Activated T-helper 17 cell treated with anti-CD3 and anti-CD28 coated beads, Interleukin-2, amount 50 U/mL, for 72 hours (primary cell): ENCODE results near the gene TAPT1. TPM values are rescaled to one million over a fixed set of nuclear protein-coding genes. Genes with fewer than 3 reads are reported as not detected.
"Not testable (repeated sequence)": the region's sequence is repeated elsewhere in the genome, so short reads cannot be mapped to it uniquely, and the experiment has no call there.

ENCODE experiments used
- ATAC-seq: fragments of 150-1000 bp; cut with Tn5 transposase; replicated peaks from 2 replicates; pipeline ENCODE4 v1.10.0; 2021; ENCODE audit warnings: mild to moderate bottlenecking, moderate library complexity
- H3K27ac Mint-ChIP-seq: one replicate; pipeline ENCODE4 v1.8.0; 2022; ENCODE audit warnings: mixed read lengths
- H3K27me3 Mint-ChIP-seq: one replicate; pipeline ENCODE4 v1.8.0; 2022; ENCODE audit warnings: mixed read lengths
- H3K36me3 Mint-ChIP-seq: one replicate; pipeline ENCODE4 v1.8.0; 2022; ENCODE audit warnings: low read depth, mild to moderate bottlenecking, mixed read lengths
- H3K4me1 Mint-ChIP-seq: one replicate; pipeline ENCODE4 v1.8.0; 2022; ENCODE audit warnings: mixed read lengths
- H3K4me3 Mint-ChIP-seq: one replicate; pipeline ENCODE4 v1.8.0; 2022; ENCODE audit warnings: mild to moderate bottlenecking, mixed read lengths
- H3K9me3 Mint-ChIP-seq: one replicate; pipeline ENCODE4 v1.8.0; 2022; ENCODE audit warnings: mixed read lengths
- total RNA-seq, 2 donors: library from RNA; stranded (reverse); gene quantifications; one replicate each; pipeline ENCODE4 v1.2.3, GENCODE V29; 2022

The TAPT1 gene
- 10 to 100 TPM; 27.4 to 31.0 TPM for total RNA-seq

DNA sequence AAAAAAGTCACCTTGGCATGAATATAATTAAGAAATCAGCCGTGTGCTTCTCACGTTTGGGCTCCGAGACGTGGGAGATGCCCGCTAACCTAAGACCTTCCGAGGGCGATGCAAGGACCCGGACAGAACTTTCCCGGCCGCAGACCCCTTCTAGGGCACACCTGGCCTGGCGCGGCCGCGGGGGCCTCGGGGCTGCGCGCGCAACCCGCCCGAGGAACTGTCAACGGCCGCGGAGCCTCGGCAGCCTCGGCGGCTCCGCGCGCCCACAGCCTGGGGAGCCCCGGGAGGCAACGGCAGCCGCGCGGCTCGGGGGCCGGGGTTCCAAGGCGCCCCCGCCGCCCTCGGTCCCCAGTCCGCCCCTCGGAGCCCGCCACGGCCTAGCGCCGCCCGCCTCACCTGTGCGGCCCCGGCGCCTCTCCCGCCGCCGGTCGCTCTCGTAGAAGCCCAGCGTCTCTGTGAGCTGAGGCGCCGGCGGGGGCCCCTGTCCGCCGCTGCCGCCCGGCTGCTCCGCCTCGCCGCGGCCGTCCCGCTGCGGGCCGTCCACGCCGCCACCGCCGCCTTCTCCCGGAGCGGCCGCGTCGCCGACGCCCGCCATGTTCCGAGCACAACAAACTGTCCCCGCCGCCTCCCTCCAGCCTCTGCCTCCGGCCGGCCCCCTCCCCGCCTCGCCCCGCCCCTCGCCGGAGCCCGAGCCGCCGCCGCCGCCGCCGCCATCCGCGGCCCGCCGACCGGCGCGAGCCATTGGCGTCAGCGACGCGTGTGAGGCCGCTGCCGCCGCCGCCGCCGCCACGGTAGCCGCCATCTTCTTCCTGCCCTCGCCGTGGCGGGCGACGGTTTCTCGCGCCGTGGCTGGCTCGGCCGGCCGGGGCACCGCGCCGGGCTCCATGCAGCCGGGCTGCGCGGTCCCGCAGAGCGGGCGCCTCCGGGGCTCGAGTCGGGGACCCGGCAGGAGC lies at the start of gene TAPT1:
TAPT1 (minus strand) TSS at position 609 of the 953 bp plus-strand sequence; CDS start at position 595, 14 bp downstream.
- Mint-ChIP-seq H3K9me3 (no peaks in the 10 kb centered on the region), H3K27me3 (no peaks in the 10 kb centered on the region), H3K4me1 (peaks cover 22% of the 10 kb centered on the region), H3K4me3 (peak within 1 kb of the TSS; percentile 86), H3K36me3 (peaks cover 17% of the 10 kb centered on the region), H3K27ac (peak within 1 kb of the TSS; percentile 89)
- peak; percentile 86 for ATAC-seq

- no peaks in the 10 kb centered on the region for H3K36me3 Mint-ChIP-seq
- no peak overlapping the region for H3K4me3 Mint-ChIP-seq
- H3K4me1 Mint-ChIP-seq: peaks cover 4% of the 10 kb centered on the region
- H3K27ac Mint-ChIP-seq: no peak overlapping the region
- no peak for ATAC-seq
- peaks cover 5% of the 10 kb centered on the region for H3K9me3 Mint-ChIP-seq
- H3K27me3 Mint-ChIP-seq: peaks cover 5% of the 10 kb centered on the region
Observed at GRCh38 chr4:16271411-16271810, 45.1 kb upstream of the TAPT1 start.

GRCh38 chr4:16270454-16271328 lies 44.4 kb upstream of the TAPT1 start:
- H3K4me3 Mint-ChIP-seq: no peak overlapping the region
- H3K9me3 Mint-ChIP-seq: no peaks in the 10 kb centered on the region
- ATAC-seq: no peak
- H3K27ac Mint-ChIP-seq: no peak overlapping the region
- no peaks in the 10 kb centered on the region for H3K36me3 Mint-ChIP-seq
- peaks cover 4% of the 10 kb centered on the region for H3K4me1 Mint-ChIP-seq
- H3K27me3 Mint-ChIP-seq: no peaks in the 10 kb centered on the region

- H3K27ac Mint-ChIP-seq, H3K9me3 Mint-ChIP-seq, H3K4me1 Mint-ChIP-seq, H3K4me3 Mint-ChIP-seq, H3K36me3 Mint-ChIP-seq, H3K27me3 Mint-ChIP-seq, ATAC-seq: not testable (repeated sequence)
Observed at GRCh38 chr4:16269742-16270453, 43.6 kb upstream of the TAPT1 start.

DNA sequence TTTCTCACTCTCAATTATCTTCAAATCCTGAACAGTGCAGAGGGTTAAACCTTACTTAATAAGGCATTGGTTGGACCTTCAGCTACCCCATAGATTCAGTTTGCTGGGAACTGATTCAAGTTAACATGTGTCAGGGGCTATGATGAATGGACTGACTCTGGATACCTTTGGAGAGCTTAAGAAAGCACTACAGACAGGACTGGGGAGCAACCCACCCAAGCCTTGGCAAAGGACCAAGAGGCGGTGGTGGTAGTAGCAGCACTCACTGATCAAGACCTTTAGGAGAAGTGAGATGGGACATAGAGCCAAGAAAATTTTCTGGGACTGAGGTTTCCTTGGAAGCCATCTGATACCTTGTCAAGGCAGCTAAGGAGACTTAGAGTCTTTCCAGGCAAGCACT lies 43.0 kb upstream of the TAPT1 start:
- no peak for ATAC-seq
- Mint-ChIP-seq H3K4me1 (peaks cover 4% of the 10 kb centered on the region), H3K36me3 (no peaks in the 10 kb centered on the region), H3K27ac (no peak overlapping the region), H3K27me3 (no peaks in the 10 kb centered on the region), H3K9me3 (no peaks in the 10 kb centered on the region), H3K4me3 (no peak overlapping the region)

GRCh38 chr4:16268290-16268689 lies 42.0 kb upstream of the TAPT1 start:
- H3K36me3 Mint-ChIP-seq: no peaks in the 10 kb centered on the region
- ATAC-seq: no peak
- H3K27me3 Mint-ChIP-seq: no peaks in the 10 kb centered on the region
- H3K4me3 Mint-ChIP-seq: no peak overlapping the region
- no peak overlapping the region for H3K27ac Mint-ChIP-seq
- no peaks in the 10 kb centered on the region for H3K9me3 Mint-ChIP-seq
- H3K4me1 Mint-ChIP-seq: peaks cover 4% of the 10 kb centered on the region

GRCh38 chr4:16267639-16268038 lies 41.4 kb upstream of the TAPT1 start:
- H3K36me3 Mint-ChIP-seq: no peaks in the 10 kb centered on the region
- ATAC-seq: no peak
- no peaks in the 10 kb centered on the region for H3K9me3 Mint-ChIP-seq
- no peak overlapping the region for H3K27ac Mint-ChIP-seq
- no peaks in the 10 kb centered on the region for H3K27me3 Mint-ChIP-seq
- H3K4me3 Mint-ChIP-seq: no peak overlapping the region
- H3K4me1 Mint-ChIP-seq: peaks cover 4% of the 10 kb centered on the region

DNA sequence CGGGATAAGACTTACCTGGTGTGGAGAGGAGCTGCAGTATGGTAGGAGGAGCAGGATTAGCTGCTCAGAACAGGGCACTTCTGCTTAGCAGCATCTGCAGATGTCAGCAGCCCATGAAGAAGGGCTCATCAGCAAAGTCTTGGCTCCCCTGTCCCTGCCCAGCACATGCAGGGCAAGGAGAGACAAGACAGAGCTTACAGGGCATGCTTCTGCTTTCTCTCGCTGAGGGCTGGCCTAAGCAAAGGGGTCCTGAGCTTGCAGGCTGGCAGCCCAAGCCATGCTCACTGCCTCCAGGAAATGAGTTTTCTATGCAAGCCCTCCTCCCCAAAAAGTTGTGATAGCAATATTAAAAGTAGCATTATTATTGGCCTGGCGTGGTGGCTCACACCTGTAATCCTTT lies 39.5 kb upstream of the TAPT1 start:
- no peak for ATAC-seq
- Mint-ChIP-seq H3K27me3 (no peaks in the 10 kb centered on the region), H3K36me3 (no peaks in the 10 kb centered on the region), H3K4me3 (no peak overlapping the region), H3K27ac (no peak overlapping the region), H3K9me3 (no peaks in the 10 kb centered on the region), H3K4me1 (peaks cover 5% of the 10 kb centered on the region)

- peaks cover 9% of the 10 kb centered on the region for H3K4me1 Mint-ChIP-seq
- no peaks in the 10 kb centered on the region for H3K27me3 Mint-ChIP-seq
- ATAC-seq: peak; percentile 51
Observed at GRCh38 chr4:16264798-16265197, 38.5 kb upstream of the TAPT1 start.

DNA sequence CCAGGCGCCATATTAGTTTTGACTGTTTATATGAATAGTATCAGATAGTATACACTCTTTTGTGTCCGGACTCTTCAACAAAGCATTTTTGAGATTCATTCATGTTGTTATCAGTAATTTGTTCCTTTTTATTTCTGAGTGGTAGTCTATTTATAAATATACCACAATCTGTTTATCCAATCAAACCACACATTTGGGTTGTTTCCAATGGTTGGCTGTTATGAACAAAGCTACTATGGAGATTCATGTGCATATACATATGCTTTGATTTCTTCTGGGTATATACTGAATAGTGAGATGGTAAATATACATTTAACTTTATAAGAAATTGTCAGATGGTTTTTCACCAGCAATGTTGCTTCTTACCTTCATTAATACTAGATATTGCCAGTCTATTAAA lies 36.8 kb upstream of the TAPT1 start:
- no peak overlapping the region for H3K4me3 Mint-ChIP-seq
- no peaks in the 10 kb centered on the region for H3K36me3 Mint-ChIP-seq
- H3K9me3 Mint-ChIP-seq: no peaks in the 10 kb centered on the region
- H3K27me3 Mint-ChIP-seq: no peaks in the 10 kb centered on the region
- H3K4me1 Mint-ChIP-seq: peaks cover 14% of the 10 kb centered on the region
- no peak for ATAC-seq
- no peak overlapping the region for H3K27ac Mint-ChIP-seq

More at GRCh38 chr4:16264798-16265197, 38.5 kb upstream of the TAPT1 start:
- no peaks in the 10 kb centered on the region for H3K9me3 Mint-ChIP-seq
- H3K27ac Mint-ChIP-seq: no peak overlapping the region
- H3K4me3 Mint-ChIP-seq: no peak overlapping the region
- no peaks in the 10 kb centered on the region for H3K36me3 Mint-ChIP-seq

DNA sequence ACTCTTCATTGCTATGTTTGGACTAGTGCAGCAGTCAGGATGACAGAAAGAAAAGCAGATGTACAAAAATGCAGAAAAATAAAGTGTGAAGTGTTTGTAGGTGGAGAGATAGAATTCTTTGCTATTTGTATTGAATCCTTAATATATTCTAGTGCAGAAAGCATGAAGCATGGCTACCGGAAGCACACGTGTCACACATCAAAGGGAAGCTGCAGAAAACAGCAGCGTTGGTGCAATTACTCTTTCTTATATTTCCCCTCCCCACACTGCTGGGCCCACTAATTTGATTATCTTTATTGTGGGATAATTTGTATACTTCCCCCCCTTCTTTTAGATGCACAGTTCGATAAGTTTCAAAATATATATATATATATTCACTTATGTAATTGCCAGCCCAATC lies 35.9 kb upstream of the TAPT1 start:
- H3K9me3 Mint-ChIP-seq: no peaks in the 10 kb centered on the region
- no peaks in the 10 kb centered on the region for H3K36me3 Mint-ChIP-seq
- H3K27ac Mint-ChIP-seq: no peak overlapping the region
- no peaks in the 10 kb centered on the region for H3K27me3 Mint-ChIP-seq
- H3K4me1 Mint-ChIP-seq: peaks cover 22% of the 10 kb centered on the region
- no peak overlapping the region for H3K4me3 Mint-ChIP-seq
- no peak for ATAC-seq

- no peak for ATAC-seq
- no peaks in the 10 kb centered on the region for H3K27me3 Mint-ChIP-seq
Observed at GRCh38 chr4:16261313-16261878, 35.1 kb upstream of the TAPT1 start.

DNA sequence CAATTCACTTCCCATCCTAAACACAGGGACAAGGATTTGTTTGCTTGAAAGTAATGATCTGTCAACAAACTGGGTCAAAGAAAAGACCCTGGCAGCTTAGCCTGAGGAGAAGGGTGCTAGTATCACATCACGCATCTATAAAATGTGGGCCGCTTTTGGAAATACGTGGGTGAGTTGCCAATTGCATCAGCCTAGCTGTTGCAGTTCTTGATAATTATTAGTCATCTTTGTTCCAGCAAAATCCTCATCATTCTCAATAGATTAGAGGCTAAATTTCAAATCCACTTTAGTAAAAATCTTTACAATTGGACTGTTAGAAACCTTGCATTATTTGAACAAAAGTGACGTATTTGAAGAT lies 33.6 kb upstream of the TAPT1 start:
- no peaks in the 10 kb centered on the region for H3K9me3 Mint-ChIP-seq
- no peaks in the 10 kb centered on the region for H3K36me3 Mint-ChIP-seq
- H3K27me3 Mint-ChIP-seq: no peaks in the 10 kb centered on the region
- ATAC-seq: peak; percentile 81
- peaks cover 23% of the 10 kb centered on the region for H3K4me1 Mint-ChIP-seq
- peak overlapping the region; percentile 28 for H3K4me3 Mint-ChIP-seq
- H3K27ac Mint-ChIP-seq: peak overlapping the region; percentile 80

More at GRCh38 chr4:16261313-16261878, 35.1 kb upstream of the TAPT1 start:
- Mint-ChIP-seq H3K4me3 (no peak overlapping the region), H3K36me3 (no peaks in the 10 kb centered on the region), H3K9me3 (no peaks in the 10 kb centered on the region), H3K4me1 (peaks cover 23% of the 10 kb centered on the region), H3K27ac (no peak overlapping the region)
